Stomach (tissue), 19 donors: Measurements from ENCODE around the gene INHA. TPM values are rescaled to one million over a fixed set of nuclear protein-coding genes. Genes with fewer than 3 reads are reported as not detected.

Experiments used
- DNase-seq, 2 donors: peaks; one replicate each; pipeline versions ENCODE4 v3.0.0 to v3.0.0-alpha.2; 2013 to 2019
- H3K27ac ChIP-seq, 5 donors: fragments of 200-600 bp in 4 of 5; sonication (generic) in 4 of 5; one replicate each; pipeline ENCODE4 v1.5.1; 2013 to 2019; ENCODE audit warnings: mild to moderate bottlenecking in 1 of 5, moderate library complexity in 1 of 5
- H3K27me3 ChIP-seq, 3 donors: fragments of 200-600 bp; sonication (generic); one replicate each; pipeline ENCODE4 v1.5.1; 2017 to 2019; ENCODE audit warnings: mixed run types in 1 of 3
- H3K36me3 ChIP-seq, 4 donors: fragments of 200-600 bp; sonication (generic); 1 replicate in 3 of 4; 2 replicates in 1 of 4; pipeline ENCODE4 v1.5.1; 2016 to 2019
- H3K4me1 ChIP-seq, 4 donors: fragments of 200-600 bp; sonication (generic); one replicate each; pipeline ENCODE4 v1.5.1; 2016 to 2019
- H3K4me3 ChIP-seq, 4 donors: fragments of 200-600 bp; sonication (generic) in 3 of 4; one replicate each; pipeline ENCODE4 v1.5.1; 2016 to 2019; ENCODE audit warnings: mild to moderate bottlenecking in 1 of 4
- H3K9me3 ChIP-seq, 4 donors: fragments of 200-600 bp; sonication (generic); one replicate each; pipeline ENCODE4 v1.5.1; 2016 to 2019
- EP300 ChIP-seq: sonication (generic); formaldehyde crosslinking; IDR thresholded peaks from one replicate; pipeline ENCODE4 v1.6.1; 2017; ENCODE audit warnings: antibody characterized with exemption
- POLR2A ChIP-seq, 4 donors: fragments of 450-650 bp; IDR thresholded peaks; one replicate each; pipeline ENCODE4 v1.6.1; 2016; ENCODE audit warnings: antibody characterized with exemption in 4 of 4, control low read depth in 2 of 4, mild to moderate bottlenecking in 1 of 4, moderate library complexity in 1 of 4
- POLR2AphosphoS5 ChIP-seq, 3 donors: sonication (generic); formaldehyde crosslinking; IDR thresholded peaks; one replicate each; pipeline ENCODE4 v1.6.1; 2016; ENCODE audit warnings: antibody characterized with exemption in 3 of 3
- WGBS, 5 donors: extraction: QIAGEN DNeasy Blood & Tissue Kit in 3 of 5; methylation state at CpG; one replicate each; pipeline versions ENCODE4 v1.1.5 to v1.1.7; 2013 to 2018; 5-methylcytosine and 5-hydroxymethylcytosine counted together
- intact Hi-C: fragments of 100-400 bp; cut with DNase I; formaldehyde crosslinking; loops from one replicate; pipeline ENCODE4 v1.15.1; 2023; ENCODE audit warnings: low total_unique reads
- long read RNA-seq, 10 donors: transcript quantifications; one replicate each; lab custom pipeline, GENCODE V29; 2026
- polyA plus RNA-seq, 3 donors: library from polyadenylated mRNA; stranded (reverse); fragments of 200-250 nt; gene quantifications; one replicate each; pipeline ENCODE4 v1.2.3, GENCODE V29; 2013
- total RNA-seq, 5 donors: library from RNA; depleted of rRNA; stranded (reverse); fragments of >200 nt; gene quantifications; one replicate each; pipeline versions ENCODE4 v1.1.0 to v1.2.3, GENCODE V29; 2014 to 2016
- TF ChIP-seq, protein P1 (sequence below), 7 experiments: fragments of 450-650 bp in 4 of 7; fragments of 200-600 bp in 3 of 7; sonication (generic) in 3 of 7; IDR thresholded peaks; one replicate each; pipeline ENCODE4 v1.5.1; 2016 to 2019; ENCODE audit warnings: antibody characterized with exemption in 7 of 7, control low read depth in 2 of 7, mild to moderate bottlenecking in 1 of 7
- donor health status: healthy with polysubstance abuse.
- donor health status: Bipolar disorder and iron deficiency.
- donor health status: healthy.

Gene INHA, protein sequence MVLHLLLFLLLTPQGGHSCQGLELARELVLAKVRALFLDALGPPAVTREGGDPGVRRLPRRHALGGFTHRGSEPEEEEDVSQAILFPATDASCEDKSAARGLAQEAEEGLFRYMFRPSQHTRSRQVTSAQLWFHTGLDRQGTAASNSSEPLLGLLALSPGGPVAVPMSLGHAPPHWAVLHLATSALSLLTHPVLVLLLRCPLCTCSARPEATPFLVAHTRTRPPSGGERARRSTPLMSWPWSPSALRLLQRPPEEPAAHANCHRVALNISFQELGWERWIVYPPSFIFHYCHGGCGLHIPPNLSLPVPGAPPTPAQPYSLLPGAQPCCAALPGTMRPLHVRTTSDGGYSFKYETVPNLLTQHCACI
- total RNA-seq (1 to 10 TPM in 1 of 5 donors, not detected in 4; 1.8 TPM), polyA plus RNA-seq (under 1 TPM in 1 of 3 donors, not detected in 2; 0.63 TPM)
- long read RNA-seq, donor 1: 0 reads
- long read RNA-seq, donor 2, partial matches to known transcripts: 0 of 1 reads
- long read RNA-seq, donor 2, other reads (novel, unspliced or antisense): 0 of 1 reads
- long read RNA-seq, donor 3: 0 reads
- long read RNA-seq, donor 4: 0 reads
- long read RNA-seq, donor 5, transcript INHA-201 (2 exons, 1,468 nt): major isoform, 22 of 22 reads
- long read RNA-seq, donor 5, partial matches to known transcripts: 0 of 22 reads
- long read RNA-seq, donor 5, other reads (novel, unspliced or antisense): 0 of 22 reads
- long read RNA-seq, donor 6: 0 reads
- long read RNA-seq, donor 7, partial matches to known transcripts: 0 of 1 reads
- long read RNA-seq, donor 7, other reads (novel, unspliced or antisense): 0 of 1 reads
- long read RNA-seq, donor 8: 0 reads
- long read RNA-seq, donor 9: 0 reads
- long read RNA-seq, donor 10: 0 reads

DNA sequence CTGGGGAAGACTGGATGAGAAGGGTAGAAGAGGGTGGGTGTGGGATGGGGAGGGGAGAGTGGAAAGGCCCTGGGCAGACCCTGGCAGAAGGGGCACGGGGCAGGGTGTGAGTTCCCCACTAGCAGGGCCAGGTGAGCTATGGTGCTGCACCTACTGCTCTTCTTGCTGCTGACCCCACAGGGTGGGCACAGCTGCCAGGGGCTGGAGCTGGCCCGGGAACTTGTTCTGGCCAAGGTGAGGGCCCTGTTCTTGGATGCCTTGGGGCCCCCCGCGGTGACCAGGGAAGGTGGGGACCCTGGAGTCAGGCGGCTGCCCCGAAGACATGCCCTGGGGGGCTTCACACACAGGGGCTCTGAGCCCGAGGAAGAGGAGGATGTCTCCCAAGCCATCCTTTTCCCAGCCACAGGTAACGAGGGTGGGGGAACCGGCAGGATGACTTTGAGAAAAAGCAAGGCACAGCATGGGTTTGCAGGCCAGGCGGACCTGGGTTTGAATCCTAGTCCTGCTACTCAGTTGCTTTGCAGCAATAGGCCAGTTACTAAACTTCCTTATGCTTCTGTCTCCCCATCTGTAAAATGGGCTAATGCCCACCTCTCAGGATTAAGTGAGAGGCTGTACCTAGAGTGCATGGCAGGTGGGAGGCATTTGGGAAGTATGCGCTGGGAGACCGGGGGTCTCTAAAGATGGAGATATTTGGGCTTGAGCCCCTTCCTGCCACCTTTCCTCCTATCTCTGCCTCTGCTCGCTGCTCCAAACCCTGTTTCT, at the start of gene INHA:
Gene INHA, plus strand, starts transcription at position 74 of the 765 bp plus-strand sequence. Its CDS starts 65 bp downstream, at position 139.
- Histone ChIP-seq H3K4me3 (peak within 1 kb of the TSS; percentile 71 to 88 (median 78)), H3K4me1 (peaks cover 8 to 27% (median 22%) of the 10 kb centered on the region in 4 donors), H3K27ac (peak within 1 kb of the TSS; percentile 49 to 90 (median 84)), H3K27me3 (peaks cover 0 to 60% (median 21%) of the 10 kb centered on the region in 3 donors), H3K36me3 (peaks cover 0 to 9% (median 6%) of the 10 kb centered on the region in 4 donors), H3K9me3 (no peaks in the 10 kb centered on the region)
- intact Hi-C loops: no loop called here
- DNase-seq: no peak
- 72 to 83% (median 80%) methylated on average over 12 to 13 of the region's 13 CpGs for WGBS, 5 donors
- TF ChIP-seq POLR2A (IDR thresholded peaks at IDR 0.05): no peak
- no peak for TF ChIP-seq POLR2AphosphoS5 (IDR thresholded peaks at IDR 0.05)
- TF ChIP-seq, protein P1, sequence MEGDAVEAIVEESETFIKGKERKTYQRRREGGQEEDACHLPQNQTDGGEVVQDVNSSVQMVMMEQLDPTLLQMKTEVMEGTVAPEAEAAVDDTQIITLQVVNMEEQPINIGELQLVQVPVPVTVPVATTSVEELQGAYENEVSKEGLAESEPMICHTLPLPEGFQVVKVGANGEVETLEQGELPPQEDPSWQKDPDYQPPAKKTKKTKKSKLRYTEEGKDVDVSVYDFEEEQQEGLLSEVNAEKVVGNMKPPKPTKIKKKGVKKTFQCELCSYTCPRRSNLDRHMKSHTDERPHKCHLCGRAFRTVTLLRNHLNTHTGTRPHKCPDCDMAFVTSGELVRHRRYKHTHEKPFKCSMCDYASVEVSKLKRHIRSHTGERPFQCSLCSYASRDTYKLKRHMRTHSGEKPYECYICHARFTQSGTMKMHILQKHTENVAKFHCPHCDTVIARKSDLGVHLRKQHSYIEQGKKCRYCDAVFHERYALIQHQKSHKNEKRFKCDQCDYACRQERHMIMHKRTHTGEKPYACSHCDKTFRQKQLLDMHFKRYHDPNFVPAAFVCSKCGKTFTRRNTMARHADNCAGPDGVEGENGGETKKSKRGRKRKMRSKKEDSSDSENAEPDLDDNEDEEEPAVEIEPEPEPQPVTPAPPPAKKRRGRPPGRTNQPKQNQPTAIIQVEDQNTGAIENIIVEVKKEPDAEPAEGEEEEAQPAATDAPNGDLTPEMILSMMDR (IDR thresholded peaks at IDR 0.05): no peak
- TF ChIP-seq EP300: no peak

DNA sequence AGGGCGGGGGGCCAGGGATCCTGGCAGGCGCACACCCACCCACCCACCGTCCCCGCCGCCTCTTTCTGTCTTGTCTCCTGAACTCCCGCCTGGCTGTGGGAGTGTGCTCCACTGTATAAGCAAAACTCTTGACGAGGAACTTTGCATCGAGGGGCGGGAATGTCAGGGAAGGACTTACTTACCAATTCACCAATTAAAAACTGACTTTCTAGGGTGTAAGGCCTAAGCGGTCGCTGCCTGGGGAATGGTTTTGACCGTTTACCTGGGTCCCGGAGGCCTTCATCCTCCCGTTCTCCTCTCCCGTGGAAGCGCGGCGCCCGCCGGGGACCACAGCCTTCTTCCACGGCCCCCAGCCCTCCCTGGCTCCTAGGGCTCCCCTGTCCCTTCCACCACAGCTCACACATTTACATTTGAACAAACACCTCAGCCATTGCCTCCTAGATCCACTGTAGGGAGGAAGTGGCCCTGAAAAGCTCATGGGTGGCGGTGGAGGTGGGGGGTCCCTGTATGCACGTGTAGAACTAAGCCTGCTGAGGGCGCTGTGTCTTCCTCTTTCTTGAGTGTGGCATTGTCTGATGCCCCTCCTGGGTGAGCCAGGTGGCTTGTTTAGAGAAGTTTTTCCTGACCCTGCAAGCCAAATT, 49.0 kb upstream of the INHA start:
- no peaks in the 10 kb centered on the region for H3K9me3 ChIP-seq
- intact Hi-C loops: no loop called here
- peak overlapping the region; percentile 27 to 39 (median 34) for H3K4me3 ChIP-seq
- DNase-seq: no peak
- peak overlapping the region in 2 of 5 donors; percentile 58 to 69 for H3K27ac ChIP-seq
- WGBS, 5 donors: 19 to 23% (median 21%) methylated on average over 17 to 24 of the region's 24 CpGs
- peaks cover 0 to 94% (median 73%) of the 10 kb centered on the region in 3 donors for H3K27me3 ChIP-seq
- TF ChIP-seq EP300: no peak
- no peak for TF ChIP-seq POLR2AphosphoS5 (IDR thresholded peaks at IDR 0.05)
- TF ChIP-seq, protein P1 (IDR thresholded peaks at IDR 0.05): no peak
- TF ChIP-seq POLR2A (IDR thresholded peaks at IDR 0.05): no peak
- H3K4me1 ChIP-seq: peaks cover 14 to 32% (median 28%) of the 10 kb centered on the region in 4 donors
- no peaks in the 10 kb centered on the region for H3K36me3 ChIP-seq

DNA sequence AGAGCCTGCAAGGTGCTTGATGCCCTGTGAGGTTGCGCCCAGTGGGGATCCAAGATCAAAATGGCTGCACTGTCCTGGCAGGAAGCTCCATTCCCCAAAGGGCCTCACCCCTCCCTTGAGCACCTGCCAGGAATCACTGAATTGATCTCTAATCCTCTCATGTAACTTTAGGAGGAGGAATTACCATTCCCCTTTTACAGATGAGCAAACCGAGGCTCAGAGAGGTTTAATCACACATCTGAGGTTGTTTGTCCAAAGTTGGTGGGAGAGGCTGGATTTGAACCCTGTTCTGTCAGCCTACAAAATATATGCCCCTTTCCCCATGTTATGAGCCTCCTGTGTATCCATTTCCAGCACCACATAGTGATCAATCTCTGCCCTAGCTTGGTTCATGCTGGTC, 47.3 kb upstream of the INHA start:
- Histone ChIP-seq H3K4me3 (no peak overlapping the region), H3K27me3 (peaks cover 0 to 100% (median 82%) of the 10 kb centered on the region in 3 donors), H3K36me3 (no peaks in the 10 kb centered on the region), H3K27ac (no peak overlapping the region), H3K4me1 (peaks cover 14 to 34% (median 30%) of the 10 kb centered on the region in 4 donors), H3K9me3 (no peaks in the 10 kb centered on the region)
- no peak for DNase-seq
- intact Hi-C loops: loop anchor here (5.0 kb wide), 1 partner anchor 48 kb away; no protein-coding TSS in a partner anchor
- TF ChIP-seq, protein P1 (IDR thresholded peaks at IDR 0.05): no peak
- TF ChIP-seq EP300: no peak
- WGBS, 5 donors: 83 to 94% (median 89%) methylated on average over 1 to 2 of the region's 2 CpGs
